ENCODE measurements around the gene TUBGCP2.

TUBGCP2 gene

DNA sequence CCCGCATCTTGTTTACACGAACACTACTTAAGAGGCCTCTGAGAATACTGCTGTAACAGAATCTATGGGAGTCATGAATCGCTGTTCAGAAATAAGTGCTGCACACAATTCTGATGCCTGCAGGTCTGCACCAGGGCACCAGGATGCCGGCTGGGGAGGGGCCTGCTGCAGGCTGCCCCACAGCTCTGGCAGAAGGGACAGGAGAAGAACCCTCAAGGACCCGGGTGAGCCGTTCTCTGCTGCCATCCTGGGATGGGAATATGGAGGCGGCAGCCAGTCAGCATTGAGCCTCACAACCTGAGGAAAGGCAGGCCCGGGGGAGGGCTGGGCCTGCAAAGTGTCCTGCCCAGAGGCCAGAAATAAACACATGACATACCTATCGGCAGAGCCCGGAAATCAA, 11.2 kb downstream of the TUBGCP2 start:
- no peak for DNase-seq

DNA sequence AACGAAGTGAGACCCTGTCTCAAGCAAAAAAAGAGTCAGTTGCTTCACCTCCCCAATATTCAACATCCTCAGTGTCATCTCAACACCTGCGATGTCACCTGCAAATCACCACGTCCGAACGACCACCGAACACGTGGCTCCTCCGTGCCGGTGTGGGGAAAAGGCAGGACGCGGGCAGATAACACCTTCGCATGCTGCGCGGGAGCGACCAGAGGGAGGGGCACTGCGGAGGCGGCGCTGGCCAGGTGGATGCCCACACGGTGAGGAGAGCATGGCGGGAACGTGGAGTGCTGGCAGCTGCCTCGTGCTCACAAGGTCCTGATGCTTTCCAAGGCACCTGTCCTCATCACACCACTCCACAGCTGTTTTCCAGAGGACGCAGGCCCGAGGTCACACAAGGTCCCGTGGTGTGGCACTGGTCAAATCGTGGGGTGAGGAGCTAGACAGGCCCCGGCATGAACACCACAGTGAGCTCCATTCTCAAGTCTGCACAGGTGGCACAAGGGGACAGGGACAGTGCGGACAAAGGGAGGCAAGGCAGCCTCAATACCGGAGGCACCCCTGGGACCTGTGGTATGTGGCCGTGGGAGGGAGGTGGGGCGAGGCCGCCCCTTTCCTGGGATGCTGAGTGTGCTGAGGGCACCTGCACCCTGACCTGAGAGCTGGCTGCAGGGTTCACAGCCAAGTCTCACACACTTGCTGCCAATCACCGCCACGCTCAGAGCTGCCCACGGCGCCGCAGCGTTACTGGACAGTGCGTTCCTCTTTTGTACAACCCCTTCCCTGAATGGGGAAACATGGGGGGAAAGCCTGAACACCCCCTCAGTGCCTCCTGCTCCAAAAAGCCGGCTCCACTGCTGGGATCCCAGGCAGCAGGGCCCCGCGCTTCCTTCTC, 13.0 kb downstream of the TUBGCP2 start:
- no peak for DNase-seq

- DNase-seq: no peak
Observed at GRCh38 chr10:133294189-133294588, 14.5 kb downstream of the TUBGCP2 start.

- DNase-seq: no peak
Observed at GRCh38 chr10:133293810-133294119, 14.9 kb downstream of the TUBGCP2 start.

- DNase-seq: no peak
Observed at GRCh38 chr10:133292919-133293809, 15.5 kb downstream of the TUBGCP2 start.

DNA sequence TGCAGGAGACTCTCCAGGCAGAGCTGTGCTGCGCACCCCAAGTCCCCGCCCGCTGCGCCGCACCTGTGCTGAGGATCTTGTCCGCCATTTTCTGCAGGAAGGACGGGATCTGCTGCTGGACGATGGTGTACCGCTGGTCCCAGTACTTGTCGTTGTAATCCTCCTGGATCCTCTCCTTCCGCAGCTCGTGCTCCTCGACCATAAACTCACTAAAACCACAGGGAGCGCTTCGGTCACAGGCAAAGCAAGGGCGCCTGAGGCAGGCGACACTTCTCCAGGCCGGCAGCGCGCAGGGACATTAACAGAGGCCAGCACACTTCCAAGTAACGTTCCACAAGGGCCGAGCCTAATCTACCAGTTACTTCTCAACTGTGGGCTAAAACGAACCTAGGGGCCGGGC, 18.9 kb downstream of the TUBGCP2 start:
- DNase-seq: no peak

GRCh38 chr10:133287832-133288500, 20.7 kb downstream of the TUBGCP2 start:
- no peak for DNase-seq

- no peak for DNase-seq
Observed at GRCh38 chr10:133286366-133286765, 22.3 kb downstream of the TUBGCP2 start.

- no peak for DNase-seq
Observed at GRCh38 chr10:133285217-133285616, 23.5 kb downstream of the TUBGCP2 start.

GRCh38 chr10:133283931-133284330, 24.7 kb downstream of the TUBGCP2 start:
- no peak for DNase-seq

- no peak for DNase-seq
Observed at GRCh38 chr10:133282846-133283390, 25.8 kb downstream of the TUBGCP2 start.

- DNase-seq: no peak
Observed at GRCh38 chr10:133281628-133282372, 26.9 kb downstream of the TUBGCP2 start.

GRCh38 chr10:133281084-133281483, 27.6 kb downstream of the TUBGCP2 start:
- no peak for DNase-seq

- DNase-seq: no peak
Observed at GRCh38 chr10:133280391-133281059, 28.1 kb downstream of the TUBGCP2 start.

- no peak for DNase-seq
Observed at GRCh38 chr10:133279326-133280226, 29.1 kb downstream of the TUBGCP2 start.

GRCh38 chr10:133278577-133279265, 30.0 kb downstream of the TUBGCP2 start:
- DNase-seq: peak; percentile 86

DNA sequence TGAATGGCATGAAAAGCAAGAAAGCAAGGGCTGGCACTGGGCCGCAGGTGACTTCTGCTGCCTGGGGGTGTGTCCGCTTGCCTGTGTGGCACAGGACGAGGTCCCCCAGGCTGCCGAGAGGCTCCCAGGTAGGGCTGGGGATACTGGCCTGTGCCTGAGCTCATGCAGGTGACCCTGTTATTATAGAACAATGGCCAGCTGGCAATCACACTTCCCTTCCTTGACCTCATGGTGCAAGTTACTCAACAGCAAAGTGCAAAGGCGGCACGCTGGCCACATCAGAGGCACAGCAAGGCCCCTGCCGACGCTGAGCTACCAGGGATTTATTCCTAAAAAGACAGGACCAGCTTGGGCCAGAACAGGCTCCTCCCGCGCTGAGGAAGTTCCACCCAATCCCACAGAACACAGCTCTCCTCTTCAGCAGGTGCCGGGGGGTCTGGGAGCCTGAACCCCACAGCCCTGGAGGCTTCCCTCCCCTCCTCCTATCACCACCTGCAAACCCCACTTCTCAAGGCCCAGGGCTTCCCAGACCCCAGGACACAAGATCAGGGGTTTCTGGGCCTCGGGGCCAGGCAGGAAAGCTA, 30.6 kb downstream of the TUBGCP2 start:
- DNase-seq: no peak

DNA sequence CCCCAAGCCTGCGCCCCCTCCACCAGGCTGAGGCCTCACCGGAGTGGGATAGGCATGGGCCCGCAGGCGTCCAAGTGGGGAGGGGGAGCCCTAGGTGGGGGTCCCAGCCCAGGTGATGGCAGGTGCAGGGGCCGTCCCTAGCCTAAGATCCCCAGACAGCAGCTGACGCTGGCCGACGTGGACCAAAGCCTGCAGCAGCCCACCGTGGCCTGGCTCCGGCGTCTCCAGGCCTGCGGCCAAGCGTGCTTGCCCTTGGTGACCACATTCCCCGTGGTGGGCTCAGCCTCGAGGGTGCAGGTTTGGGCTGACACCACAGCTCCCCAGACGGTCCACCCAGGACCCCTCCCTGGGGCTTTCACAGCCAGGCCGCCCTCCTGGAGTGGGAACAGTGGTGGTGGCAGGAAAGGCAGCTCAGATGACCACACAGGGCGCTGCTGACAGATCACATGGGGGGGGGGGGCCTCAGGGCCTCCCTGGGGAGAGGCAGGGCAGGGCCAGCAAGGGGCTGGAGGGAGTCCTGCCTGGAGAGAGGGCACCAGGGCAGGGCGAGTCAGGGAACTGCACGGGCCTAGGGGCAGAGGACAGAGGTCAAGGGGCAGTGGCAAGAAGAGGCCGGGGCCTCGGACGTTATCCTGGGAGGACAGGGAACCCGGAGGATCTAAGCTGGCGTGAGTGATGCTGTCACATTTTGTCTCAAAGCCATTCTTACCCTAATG, 31.2 kb downstream of the TUBGCP2 start:
- no peak for DNase-seq
